ENCODE results near the gene NCK1.

Gene NCK1

GRCh38 chr3:136931606-136932005 is 69.6 kb downstream of the NCK1 start:
- peak overlapping the region; percentile 14 to 22 for H3K4me3 ChIP-seq (replicated peaks in 1 of 2; ENCODE audit: low read depth in 2 of 2, low read length in 2 of 2)
- DNase-seq (ENCODE audit: low read depth in 2 of 2): no peak

GRCh38 chr3:136932523-136932922 is 70.5 kb downstream of the NCK1 start:
- TF ChIP-seq CTCF (IDR thresholded peaks at IDR 0.05; ENCODE audit: low read depth, low read length): no peak
- DNase-seq (ENCODE audit: low read depth in 2 of 2): peak; percentile 24 to 73
- no peak overlapping the region for H3K4me3 ChIP-seq (replicated peaks in 1 of 2; ENCODE audit: low read depth in 2 of 2, low read length in 2 of 2)

More at GRCh38 chr3:136931606-136932005, 69.6 kb downstream of the NCK1 start:
- no peak for TF ChIP-seq CTCF (IDR thresholded peaks at IDR 0.05; ENCODE audit: low read depth, low read length)

GRCh38 chr3:136932978-136933772 is 71.2 kb downstream of the NCK1 start:
- DNase-seq (ENCODE audit: low read depth in 2 of 2): no peak
- no peak for TF ChIP-seq CTCF (IDR thresholded peaks at IDR 0.05; ENCODE audit: low read depth, low read length)
- H3K4me3 ChIP-seq (replicated peaks in 1 of 2; ENCODE audit: low read depth in 2 of 2, low read length in 2 of 2): no peak overlapping the region

GRCh38 chr3:136937175-136937574 is 75.2 kb downstream of the NCK1 start:
- DNase-seq (ENCODE audit: low read depth in 2 of 2): no peak
- no peak for TF ChIP-seq CTCF (IDR thresholded peaks at IDR 0.05; ENCODE audit: low read depth, low read length)
- H3K4me3 ChIP-seq (replicated peaks in 1 of 2; ENCODE audit: low read depth in 2 of 2, low read length in 2 of 2): no peak overlapping the region

- no peak overlapping the region for H3K4me3 ChIP-seq (replicated peaks in 1 of 2; ENCODE audit: low read depth in 2 of 2, low read length in 2 of 2)
- no peak for TF ChIP-seq CTCF (IDR thresholded peaks at IDR 0.05; ENCODE audit: low read depth, low read length)
- DNase-seq (ENCODE audit: low read depth in 2 of 2): peak in 1 of 2 donors; percentile 29
Measured at GRCh38 chr3:136937851-136938250, 75.8 kb downstream of the NCK1 start.

- no peak overlapping the region for H3K4me3 ChIP-seq (replicated peaks in 1 of 2; ENCODE audit: low read depth in 2 of 2, low read length in 2 of 2)
- DNase-seq (ENCODE audit: low read depth in 2 of 2): peak; percentile 69 to 76
- TF ChIP-seq CTCF (IDR thresholded peaks at IDR 0.05; ENCODE audit: low read depth, low read length): no peak
Measured at GRCh38 chr3:136938334-136938733, 76.3 kb downstream of the NCK1 start.

Measured in cardiac fibroblast (primary cell).